GM18858 (cell line): ENCODE results near the gene KRT3.

ENCODE experiments used
- ATAC-seq: cut with Tn5 transposase; IDR thresholded peaks from one replicate; pipeline ENCODE4 v1.9.1; 2021; ENCODE audit not compliant: unreplicated experiment

Gene KRT3

DNA sequence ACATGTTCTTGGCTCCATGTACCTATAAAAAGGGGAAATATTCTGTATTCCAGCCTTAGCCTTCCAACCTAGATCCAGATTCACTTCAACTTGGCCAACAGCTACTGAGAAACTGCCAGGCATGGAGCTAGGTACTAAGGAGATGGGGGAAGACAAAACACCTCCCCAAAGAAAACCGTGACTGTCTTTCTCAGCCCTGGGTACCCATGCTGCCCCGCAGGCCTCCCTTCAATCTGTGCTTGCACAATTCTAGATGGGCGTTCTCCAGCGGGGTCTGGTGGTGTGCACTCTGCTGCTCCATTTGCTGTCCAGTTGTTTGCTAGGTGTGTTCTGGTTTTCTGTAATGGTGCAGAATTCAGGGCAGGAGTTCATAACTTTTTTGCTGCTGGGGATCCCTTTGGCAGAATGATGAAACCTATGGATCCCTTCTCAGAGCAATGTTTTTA, 18.8 kb upstream of the KRT3 start:
- no peak for ATAC-seq

DNA sequence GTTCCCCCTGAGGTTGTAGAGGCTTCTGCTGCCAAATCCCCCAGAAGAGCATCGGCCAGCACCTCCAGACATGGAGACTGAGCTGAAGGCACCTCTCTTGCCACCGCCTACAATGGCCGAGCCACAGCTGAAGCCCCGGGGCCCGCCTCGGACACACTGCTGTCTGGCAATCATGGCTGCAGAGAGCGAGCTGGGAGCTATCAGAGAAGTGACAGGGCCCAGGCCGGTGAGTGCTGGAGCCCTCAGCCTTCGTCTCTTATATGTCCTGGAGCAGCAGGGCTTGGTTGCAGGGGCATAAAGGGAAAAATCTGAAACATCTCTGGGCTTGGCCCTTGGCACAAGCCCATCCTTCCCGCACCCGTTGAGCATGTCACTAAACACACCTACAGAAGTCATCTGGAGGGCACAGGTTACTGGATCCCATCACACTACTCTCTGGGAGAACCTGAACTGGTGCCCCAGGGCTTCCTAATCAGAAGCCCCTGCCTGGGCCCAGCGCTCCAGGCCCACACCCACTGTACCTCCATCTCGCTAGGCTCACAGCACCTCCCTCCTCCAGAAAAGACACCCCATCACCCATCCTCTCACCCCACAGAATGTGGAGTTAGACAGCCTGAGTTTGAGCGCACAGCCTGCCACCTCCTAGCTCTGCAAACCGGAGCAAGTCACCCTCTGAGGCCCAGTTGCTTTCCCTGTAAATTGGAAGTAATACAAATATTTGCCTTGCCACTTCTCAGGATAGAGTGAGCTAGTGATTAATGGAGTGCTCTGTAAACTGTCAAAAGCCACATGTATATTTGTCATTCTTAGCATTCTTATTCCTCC, 18.2 kb upstream of the KRT3 start, which contains the start of gene KRT4:
TSS of gene KRT4 (minus strand) at position 232 of the 825 bp plus-strand sequence. CDS start at position 174, 58 bp downstream.
- ATAC-seq, result no peak

DNA sequence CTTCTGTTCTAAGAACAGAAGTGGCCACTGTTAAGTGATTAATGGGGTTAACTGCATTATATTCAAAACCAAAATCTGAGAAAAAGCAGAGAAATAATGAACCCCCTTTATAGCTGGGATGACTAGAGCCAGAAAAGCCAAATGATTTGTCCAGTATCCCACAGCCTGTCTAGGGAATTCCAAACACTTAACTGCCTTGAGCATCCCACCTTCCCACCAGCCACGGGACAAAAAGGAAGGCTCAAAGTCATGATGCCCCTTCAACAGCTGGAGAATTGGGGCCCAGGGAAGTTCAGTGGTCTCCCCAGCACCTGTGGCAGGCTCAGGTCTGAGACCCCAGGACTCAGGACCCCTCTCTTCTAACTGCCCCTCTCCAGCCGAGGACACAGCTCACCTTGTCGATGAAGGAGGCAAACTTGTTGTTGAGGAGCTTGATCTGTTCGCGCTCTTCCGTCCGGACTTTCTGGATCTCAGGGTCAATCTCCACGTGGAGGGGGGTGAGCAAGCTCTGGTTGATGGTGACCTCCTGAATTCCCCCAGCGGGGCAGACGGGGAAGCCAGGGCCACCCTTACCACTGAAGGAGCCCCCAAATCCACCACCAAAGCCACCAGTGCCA, 17.4 kb upstream of the KRT3 start:
- no peak for ATAC-seq

DNA sequence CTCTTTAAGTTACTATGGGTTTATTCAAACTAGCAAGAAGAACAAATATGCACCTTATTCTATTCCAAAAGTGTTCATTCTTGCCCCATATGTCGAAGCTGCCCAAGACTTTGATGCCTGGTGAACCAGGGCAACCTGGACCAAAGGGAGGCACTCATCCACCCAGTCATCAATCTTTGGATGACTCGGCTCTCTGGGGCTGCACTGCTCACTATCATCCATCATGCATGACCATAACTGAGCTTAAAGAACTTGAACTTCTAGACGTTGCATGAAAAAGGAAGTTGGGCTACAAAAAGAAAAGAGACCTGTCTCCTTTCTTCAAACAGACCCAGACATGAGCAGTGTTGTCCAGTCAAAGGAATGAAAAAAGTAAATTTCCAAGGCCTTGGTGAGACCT, 16.8 kb upstream of the KRT3 start:
- ATAC-seq, result no peak

DNA sequence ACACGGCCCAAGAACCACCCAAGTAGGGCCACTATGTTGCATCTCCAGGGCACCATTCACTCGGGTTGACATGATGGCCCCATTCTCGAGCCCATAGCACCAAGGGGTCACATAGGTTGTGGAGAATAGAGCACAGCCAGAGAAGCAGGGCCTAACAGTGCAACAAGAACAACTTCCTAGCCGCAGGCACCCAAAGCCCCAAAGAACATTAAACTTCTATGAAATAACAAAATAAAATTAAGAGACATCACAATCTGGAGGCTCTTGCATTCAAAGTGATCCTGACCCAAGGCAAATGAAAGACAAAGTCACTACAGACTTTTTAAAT, 16.1 kb upstream of the KRT3 start:
- no peak for ATAC-seq

DNA sequence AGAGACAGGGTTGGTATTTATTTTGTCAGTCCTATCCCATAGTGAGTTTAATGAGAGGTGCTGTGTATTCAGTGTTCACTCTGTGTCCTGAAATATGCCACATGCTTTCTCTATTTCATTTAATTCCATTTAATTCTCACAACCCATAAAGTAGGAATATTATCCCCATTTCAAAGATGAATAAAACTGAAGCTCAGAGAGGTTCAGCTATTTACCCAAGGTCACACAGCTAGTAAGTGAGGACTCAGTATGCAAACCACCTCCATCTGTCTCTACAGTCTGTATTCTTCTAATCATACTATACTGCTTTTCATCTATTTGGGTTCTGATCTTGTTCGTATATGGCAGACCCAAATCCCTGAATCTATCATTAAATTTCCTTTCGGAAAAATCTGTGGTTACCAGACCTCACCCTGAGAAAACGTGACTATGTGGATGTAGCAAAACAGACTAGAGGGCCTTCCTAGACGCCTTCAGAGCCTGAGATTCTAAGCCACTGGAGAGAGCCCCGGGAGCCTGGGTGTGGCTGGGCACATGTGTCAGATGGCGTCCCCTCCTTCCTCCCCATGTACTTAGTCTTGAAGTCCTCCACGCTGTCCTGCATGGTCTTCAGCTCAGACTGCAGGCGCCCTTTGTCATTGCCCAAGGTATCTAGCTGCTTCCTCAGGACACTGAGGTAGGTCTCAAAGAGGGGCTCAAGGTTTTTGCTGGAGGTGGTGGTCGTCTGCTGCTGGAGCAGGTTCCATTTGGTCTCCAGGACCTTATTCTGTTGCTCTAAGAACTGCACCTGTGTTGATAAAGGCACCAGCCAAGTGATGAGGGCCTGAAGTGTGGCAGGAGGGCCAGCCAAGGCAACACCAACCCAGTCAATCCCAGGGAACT, 15.5 kb upstream of the KRT3 start:
- no peak for ATAC-seq

DNA sequence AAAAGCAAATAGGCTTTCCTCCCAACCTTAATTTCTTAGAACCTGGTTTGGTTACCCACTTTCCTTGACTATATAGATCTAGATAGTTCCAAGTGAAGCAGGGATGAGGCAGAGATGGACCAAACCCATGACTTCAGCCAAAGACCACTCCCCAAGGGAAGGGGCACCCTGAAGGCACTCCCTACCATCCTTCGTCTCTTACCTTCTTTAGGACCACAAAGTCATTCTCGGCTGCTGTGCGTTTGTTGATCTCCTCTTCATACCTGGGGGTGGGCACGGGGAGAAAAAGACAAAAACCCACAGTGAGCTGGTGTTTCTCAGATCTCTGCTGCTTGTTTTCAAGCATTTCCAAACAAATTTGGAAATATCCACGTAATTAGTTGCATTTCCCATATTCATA, 14.6 kb upstream of the KRT3 start:
- ATAC-seq, result no peak

DNA sequence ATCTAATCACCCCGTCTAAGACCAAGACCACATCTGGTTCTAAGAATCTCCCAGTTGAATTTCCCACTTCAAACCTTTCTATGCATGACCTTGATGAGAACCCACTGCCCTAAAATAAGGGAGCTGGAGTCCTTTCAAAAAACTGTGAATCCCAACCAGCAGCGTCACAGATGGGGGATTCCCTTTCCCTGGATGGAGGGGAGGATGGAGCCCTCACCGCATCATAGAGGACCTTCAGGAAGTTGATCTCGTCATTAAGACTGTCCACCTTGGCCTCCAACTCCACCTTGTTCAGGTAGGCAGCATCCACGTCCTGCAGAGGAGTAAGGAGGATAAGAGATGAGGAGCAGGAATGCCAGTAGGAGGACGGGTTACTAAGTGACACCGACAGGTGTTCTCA, 13.2 kb upstream of the KRT3 start:
- ATAC-seq, result no peak

DNA sequence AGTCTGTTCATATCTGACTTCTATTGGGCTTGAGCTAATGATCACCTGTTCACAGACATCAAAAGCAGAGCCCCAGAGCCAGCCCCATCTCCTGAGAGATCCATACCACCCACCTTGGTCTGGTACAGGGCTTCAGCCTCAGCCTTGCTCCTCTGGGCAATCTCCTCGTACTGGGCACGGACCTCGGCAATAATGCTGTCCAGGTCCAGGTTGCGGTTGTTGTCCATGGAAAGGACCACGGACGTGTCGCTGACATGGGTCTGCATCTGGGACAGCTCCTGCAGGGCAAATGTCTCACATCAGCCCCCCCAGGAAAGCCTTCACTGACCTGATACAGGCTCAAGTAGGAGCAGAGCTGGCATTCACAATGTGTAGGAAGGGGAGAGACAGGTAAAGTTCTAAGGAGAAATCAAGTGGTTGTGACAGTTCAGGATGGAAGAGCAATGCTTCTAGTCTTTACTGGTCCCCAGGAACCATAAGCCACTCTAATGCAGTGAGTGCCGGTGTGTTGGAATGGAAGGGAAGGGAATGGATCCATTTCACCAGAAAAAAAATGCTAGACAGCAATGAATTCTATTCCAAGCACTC, 12.8 kb upstream of the KRT3 start:
- no peak for ATAC-seq

DNA sequence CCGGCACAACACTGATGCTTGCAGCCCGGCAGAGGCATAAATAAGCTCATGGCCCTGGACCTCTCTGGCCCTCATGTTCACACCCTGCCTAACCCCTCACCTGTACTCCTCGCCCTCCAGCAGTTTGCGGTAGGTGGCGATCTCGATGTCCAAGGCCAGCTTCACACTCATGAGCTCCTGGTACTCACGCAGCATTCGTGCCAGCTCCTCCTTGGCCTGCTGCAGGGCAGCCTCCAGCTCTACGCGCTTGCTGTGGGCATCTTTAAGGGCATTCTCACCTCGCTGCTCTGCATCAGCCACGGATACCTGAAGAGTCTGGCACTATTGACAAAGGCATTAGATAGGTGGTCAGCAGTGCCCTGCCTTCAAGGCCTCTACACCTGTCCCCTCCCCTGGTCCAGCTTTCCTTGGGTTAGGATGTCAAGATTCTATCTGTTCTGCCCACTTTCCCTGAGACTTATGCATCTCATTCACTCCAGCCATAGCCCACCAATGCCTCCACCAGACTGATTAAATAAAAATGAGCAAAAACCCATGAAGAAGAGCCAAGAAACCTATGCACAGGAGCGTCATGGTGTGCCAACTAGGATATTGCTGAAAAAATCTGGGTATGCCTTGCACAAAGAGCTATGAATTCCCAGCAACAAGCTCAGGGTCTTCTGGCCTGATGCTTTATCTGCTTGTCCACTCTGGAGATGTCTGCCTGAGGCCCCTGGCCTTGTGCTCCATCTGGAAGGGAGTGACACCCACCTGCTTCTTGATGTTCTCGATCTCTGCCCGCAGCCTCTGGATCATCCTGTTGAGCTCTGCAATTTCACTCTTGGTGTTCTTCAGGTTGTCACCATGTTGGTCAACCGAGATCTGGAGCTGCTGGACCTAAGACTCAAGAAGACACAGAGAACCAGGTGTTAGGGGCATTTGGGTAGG, 11.9 kb upstream of the KRT3 start:
- ATAC-seq, result no peak

DNA sequence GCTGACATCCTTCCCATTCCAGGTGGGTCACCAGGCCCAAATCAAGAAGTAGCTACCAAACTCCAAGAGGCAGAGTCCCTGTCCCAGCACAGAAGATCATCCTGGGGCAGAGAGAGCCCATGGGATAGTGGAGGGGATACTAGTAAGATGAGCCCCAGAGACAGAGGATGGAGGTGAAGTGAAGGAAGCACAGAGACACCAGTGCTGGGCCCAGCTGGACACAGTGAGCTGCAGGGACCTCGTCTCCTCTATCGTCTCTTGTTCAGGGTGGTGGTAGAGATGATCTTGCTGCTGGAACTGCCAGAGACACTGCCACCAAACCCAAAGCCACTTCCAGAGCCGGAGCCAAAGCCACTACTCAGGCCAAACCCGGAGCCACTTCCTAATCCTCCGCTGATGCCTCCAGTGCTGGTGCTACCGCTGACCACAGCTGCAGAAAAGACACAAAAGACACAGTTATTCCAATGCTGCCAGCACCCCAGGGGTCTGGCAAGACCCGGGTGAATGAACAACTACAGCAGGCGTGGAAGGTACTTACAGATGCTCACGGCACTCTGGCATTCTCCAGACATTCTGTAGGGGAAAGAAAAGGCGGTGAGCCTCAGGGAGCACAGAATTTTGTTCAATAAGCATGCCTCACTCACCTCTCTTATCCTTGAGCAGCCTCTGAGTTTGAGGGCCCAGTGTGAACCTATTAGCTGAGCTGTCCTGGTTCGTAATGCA, 11.1 kb upstream of the KRT3 start:
- no peak for ATAC-seq

DNA sequence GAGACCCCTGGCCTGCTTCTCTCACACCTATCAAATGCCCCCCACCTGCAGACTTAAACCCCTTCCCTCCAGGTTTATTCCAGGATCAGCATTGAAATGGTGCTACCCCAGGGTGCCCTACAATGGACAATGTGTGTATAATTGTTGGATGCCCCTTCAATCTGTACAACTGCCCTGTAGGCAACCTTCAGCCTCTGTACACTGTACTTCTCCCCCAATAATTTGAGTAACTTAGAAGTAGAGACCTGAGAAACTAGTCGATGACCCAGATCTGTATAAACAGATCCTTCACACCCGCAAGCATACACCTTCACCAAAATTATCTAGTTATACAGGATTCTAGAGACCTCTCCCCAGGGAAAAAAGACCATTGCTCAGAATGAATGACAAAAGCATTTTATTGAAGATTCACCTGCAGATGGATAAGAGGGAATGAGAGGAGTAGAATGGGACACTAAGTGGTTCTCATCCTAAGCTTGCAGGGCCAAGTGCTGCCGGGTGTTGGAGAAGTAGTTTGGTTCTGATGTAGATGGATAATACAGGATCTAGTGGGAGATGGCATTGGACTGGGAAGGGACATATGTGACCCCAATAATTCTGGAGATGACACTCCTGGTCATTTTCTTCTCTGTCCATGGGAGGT, 10.4 kb upstream of the KRT3 start:
- ATAC-seq, result no peak

DNA sequence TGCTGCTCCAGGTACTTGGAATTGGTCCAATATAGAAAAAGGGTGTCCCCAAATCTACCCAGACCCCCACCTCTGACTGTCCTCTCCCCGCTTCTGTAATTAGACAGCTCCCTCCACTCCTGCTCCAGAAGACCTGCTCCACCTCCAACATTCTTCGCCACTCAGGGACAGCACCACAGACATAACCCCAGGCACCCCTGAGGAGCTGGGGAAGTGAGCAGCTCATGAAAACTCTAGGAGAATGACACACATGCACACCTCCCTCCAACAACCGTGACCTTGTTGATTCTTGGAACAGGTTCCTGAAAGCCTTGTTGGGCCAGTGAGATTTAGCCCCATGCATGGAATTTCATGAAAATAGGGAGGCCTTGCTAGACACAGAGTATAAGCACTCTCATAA, 9.8 kb upstream of the KRT3 start:
- ATAC-seq, result no peak

DNA sequence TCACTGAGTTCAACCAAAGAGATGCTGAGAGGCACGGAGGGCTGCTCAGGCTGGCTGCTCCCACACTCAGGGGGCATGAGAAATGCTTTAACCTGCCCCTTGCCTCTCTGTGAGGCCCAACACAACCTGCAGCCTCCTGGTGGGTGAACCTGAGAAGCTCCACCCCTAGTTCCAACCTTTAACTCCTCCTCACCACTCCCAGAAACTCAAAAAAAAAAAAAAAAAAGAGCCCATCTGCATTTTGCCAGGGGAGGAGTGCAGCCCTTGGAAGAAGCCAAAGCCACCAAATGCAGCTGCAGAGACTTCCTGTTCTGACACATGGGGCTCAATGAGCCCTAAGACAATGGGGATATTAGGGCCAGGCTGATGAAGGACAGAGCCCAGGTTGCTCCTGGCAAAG, 9.1 kb upstream of the KRT3 start:
- no peak for ATAC-seq

DNA sequence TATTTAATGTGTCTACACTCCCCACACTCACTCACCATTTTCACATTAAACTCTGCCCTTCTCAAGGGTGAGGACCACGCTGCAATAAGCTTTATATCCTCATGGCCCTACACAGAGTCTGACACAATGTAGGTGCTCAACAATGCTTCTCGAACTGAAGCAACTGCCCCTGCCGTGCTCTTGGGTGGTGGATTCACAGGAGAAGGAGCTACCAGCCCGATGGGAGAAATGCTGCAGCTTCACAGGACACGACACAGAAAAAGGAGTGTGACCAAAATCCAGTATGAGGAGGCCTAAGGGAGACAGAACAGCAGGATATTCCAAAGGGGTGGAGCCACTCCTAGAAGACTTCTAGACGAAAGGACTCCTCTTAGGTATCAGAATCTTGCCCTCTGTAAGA, 6.5 kb upstream of the KRT3 start:
- no peak for ATAC-seq

DNA sequence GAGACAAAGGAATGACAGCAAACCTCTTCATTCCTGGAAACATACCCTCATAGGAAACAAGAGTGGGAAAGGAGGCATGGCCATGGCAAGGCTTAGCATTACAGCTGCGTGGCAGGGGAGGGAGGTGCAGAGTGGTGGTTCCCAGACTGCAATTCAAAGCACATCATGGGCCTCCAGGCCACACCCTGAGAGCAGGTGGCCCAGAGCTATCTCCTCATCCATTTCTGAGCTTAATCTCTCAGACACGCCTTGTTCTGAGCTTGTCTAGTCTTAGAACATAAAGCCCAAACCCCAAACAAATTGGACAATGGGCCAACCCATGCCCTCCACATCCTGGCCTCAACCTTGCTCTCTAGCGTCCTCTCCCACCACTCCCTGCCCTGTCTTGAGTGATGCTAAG, 5.9 kb upstream of the KRT3 start:
- no peak for ATAC-seq

DNA sequence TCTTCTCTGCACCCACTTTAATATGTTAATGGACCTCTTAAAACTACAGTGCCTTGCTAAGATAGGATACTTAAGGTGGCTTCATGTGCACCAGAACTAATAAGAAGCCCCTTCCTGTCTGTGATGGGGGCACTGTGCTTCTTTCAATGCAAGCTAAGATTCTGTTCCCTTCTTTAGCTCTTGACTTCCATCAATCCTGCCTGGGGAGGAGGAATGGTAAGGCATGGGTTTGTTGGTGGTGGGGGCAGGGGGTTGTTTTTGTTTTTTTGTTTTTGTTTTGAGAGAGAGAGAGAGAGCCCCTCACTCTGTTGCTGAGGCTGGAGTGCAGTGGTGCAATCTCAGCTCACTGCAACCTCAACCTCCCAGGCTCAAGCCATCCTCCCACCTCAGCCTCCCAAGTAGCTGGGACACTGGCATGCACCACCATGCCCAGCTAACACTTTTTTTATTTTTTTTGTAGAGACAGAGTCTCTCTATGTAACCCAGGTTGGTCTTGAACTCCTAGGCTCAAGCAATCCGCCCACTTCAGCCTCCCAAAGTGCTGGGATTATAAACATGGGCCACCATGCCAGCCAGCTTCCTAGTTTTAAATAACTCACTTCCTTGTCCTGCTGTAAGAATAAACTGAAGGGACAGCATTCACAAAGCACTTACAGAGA, 4.5 kb upstream of the KRT3 start:
- no peak for ATAC-seq

DNA sequence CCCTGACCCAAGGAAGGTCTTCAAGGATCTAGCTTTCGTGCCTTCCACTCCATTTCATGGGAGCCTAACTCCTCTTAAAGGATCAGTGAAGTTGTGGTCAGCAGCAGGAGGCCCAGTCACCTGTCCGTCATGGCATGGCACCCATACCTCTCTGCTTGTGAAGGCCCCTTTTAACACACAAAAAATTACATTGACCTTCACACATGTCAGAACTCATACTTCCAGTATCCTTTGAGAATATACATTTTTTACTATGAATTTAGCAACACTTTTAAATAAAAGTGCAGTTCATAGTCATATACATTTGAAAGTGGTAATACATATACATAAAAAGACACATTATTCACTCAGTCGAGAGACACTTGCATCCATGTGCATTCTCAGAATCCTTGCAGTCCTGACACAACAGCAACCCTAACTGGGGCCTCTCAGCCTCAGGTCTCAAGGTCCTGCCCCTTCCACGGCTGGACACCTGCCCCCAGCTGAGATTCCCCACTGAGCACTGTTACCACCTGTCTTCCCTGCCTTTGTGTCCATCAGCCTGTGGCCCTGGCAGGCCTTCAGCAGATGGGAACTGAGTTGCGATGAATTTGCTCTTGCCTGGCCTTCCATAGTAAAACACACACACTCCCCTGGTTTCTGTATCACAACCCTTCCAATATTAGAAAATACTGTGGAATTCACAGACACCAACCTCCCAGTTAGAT, 3.7 kb upstream of the KRT3 start:
- no peak for ATAC-seq
